IPS-NIHi11 (cell line): ENCODE data around the gene SPATA33.

Experiments
- DNase-seq: peaks from one replicate; pipeline ENCODE4 v3.0.0; 2012; ENCODE audit warnings: mixed read lengths, low spot score

SPATA33 gene

GRCh38 chr16:89709716-89710432 lies 52.2 kb downstream of the SPATA33 start:
- no peak for DNase-seq

- DNase-seq = no peak
Measured at GRCh38 chr16:89710709-89711564, 53.3 kb downstream of the SPATA33 start.

- peak; percentile 98 for DNase-seq
Measured at GRCh38 chr16:89711601-89712273, 54.1 kb downstream of the SPATA33 start.

GRCh38 chr16:89712274-89712781 lies 54.7 kb downstream of the SPATA33 start:
- no peak for DNase-seq

GRCh38 chr16:89716493-89716892 lies 58.9 kb downstream of the SPATA33 start:
- DNase-seq = no peak

GRCh38 chr16:89716916-89717687 lies 59.5 kb downstream of the SPATA33 start:
- DNase-seq = no peak

- no peak for DNase-seq
Measured at GRCh38 chr16:89717688-89718505, 60.3 kb downstream of the SPATA33 start.
